SK-N-MC (cell line): ENCODE data around the gene ASCC1.

Source experiments
- EZH2 ChIP-seq: fragments of 200-600 bp; sonication (generic); IDR thresholded peaks from one replicate; pipeline ENCODE4 v1.6.1; 2017; ENCODE audit warnings: antibody characterized with exemption
- FOXP2 ChIP-seq: optimal IDR thresholded peaks from 2 replicates; pipeline ENCODE3; 2011; ENCODE audit warnings: mild to moderate bottlenecking, moderate library complexity; ENCODE audit not compliant: insufficient read depth; ENCODE audit errors: extremely low read length, control extremely low read depth
- POLR2AphosphoS5 ChIP-seq: IDR thresholded peaks from 2 replicates; pipeline ENCODE4 v1.6.1; 2012; ENCODE audit warnings: mild to moderate bottlenecking, low read depth, low read length, borderline replicate concordance

DNA sequence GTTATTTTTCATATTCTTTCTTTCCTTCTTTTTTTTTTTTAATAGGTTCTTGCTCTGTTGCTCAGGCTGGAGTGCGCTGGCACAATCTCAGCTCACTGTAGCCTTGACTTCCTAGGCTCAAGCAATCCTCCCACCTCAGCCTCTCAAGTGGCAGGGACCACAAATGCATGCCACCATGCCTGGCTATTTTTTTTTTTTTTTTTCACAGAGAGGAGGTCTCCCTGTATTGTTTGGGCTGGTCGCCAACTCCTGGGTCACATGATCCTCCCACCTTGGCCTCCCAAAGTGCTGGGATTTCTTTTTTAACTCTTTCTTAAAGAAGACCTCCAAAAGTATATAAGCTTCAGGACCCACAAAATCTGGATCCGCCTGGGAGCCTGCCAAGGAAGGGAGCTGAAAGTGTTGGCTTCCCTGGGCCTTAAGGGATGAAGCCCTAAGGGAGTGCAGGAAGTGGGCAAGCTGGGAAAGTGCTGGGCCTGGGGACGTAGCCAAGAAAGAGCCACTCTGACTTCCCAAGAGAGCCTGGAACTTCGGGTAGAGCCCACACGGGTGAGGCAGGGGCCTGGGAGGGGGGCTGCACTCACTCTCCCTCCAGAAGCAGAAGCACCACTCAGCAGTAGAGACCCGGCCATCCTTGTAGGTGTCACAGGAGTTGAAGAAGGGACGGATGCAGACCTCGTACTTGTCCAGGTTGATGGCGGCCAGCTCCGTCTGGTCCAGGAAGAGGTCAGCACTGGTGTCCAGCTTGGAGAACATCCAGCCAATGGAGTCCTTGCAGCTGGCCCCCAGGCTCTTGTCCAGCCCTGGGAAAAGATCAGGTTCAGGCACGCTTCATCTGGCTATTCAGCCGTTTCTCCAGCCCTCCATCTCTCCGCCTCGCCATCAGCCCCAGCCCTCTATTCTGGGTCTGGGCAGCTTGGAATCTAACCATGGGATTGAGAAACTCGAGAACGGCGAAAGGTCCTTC, 149.5 kb downstream of the ASCC1 start:
- TF ChIP-seq EZH2 (no peak), FOXP2 (no peak), POLR2AphosphoS5 (no peak)
